ENCODE measurements around the gene LAMA4.
A peak's percentile ranks its signal among the peaks of the same experiment; 100 is the strongest.
"Not testable (repeated sequence)": the region's sequence is repeated elsewhere in the genome, so short reads cannot be mapped to it uniquely, and the experiment has no call there.

Gene LAMA4

GRCh38 chr6:112144145-112144926, 110.0 kb downstream of the LAMA4 start:
- DNase-seq (ENCODE audit: low spot score) = no peak

- DNase-seq (ENCODE audit: low spot score) = no peak
These were observed 112.7 kb downstream of the LAMA4 start for GRCh38 chr6:112141707-112142106.

GRCh38 chr6:112139052-112139451, 115.3 kb downstream of the LAMA4 start:
- DNase-seq (ENCODE audit: low spot score) = no peak

GRCh38 chr6:112130878-112131277, 123.5 kb downstream of the LAMA4 start:
- no peak for DNase-seq (ENCODE audit: low spot score)

- no peak for DNase-seq (ENCODE audit: low spot score)
These were observed 126.2 kb downstream of the LAMA4 start for GRCh38 chr6:112128208-112128607.

- no peak for DNase-seq (ENCODE audit: low spot score)
These were observed 130.4 kb downstream of the LAMA4 start for GRCh38 chr6:112123982-112124381.

GRCh38 chr6:112122756-112123155, 131.6 kb downstream of the LAMA4 start:
- no peak for DNase-seq (ENCODE audit: low spot score)

- DNase-seq (ENCODE audit: low spot score) = no peak
These were observed 136.3 kb downstream of the LAMA4 start for GRCh38 chr6:112118034-112118433.

GRCh38 chr6:112117554-112117953, 136.8 kb downstream of the LAMA4 start:
- DNase-seq (ENCODE audit: low spot score) = no peak

GRCh38 chr6:112116221-112116620, 138.1 kb downstream of the LAMA4 start:
- DNase-seq (ENCODE audit: low spot score) = no peak

- DNase-seq (ENCODE audit: low spot score) = no peak
These were observed 139.7 kb downstream of the LAMA4 start for GRCh38 chr6:112114577-112115223.

- no peak for DNase-seq (ENCODE audit: low spot score)
These were observed 140.4 kb downstream of the LAMA4 start for GRCh38 chr6:112113918-112114317.

GRCh38 chr6:112113431-112113830, 140.9 kb downstream of the LAMA4 start:
- peak; percentile 26 for DNase-seq (ENCODE audit: low spot score)

- peak; percentile 10 for DNase-seq (ENCODE audit: low spot score)
These were observed 145.1 kb downstream of the LAMA4 start for GRCh38 chr6:112109262-112109661.

GRCh38 chr6:112106562-112106961, 147.8 kb downstream of the LAMA4 start:
- DNase-seq (ENCODE audit: low spot score) = no peak

- not testable (repeated sequence) for DNase-seq (ENCODE audit: low spot score)
These were observed 148.3 kb downstream of the LAMA4 start for GRCh38 chr6:112106026-112106425.

GRCh38 chr6:112100561-112100960, 153.8 kb downstream of the LAMA4 start:
- no peak for DNase-seq (ENCODE audit: low spot score)

- no peak for DNase-seq (ENCODE audit: low spot score)
These were observed 157.5 kb downstream of the LAMA4 start for GRCh38 chr6:112096901-112097300.

- DNase-seq (ENCODE audit: low spot score) = no peak
These were observed 166.5 kb downstream of the LAMA4 start for GRCh38 chr6:112087916-112088315.

GRCh38 chr6:112087136-112087911, 167.0 kb downstream of the LAMA4 start, which contains the start of the genes FAM229B and TUBE1:
FAM229B (plus strand) TSS chr6:112087591; CDS start chr6:112099284, 11,693 bp downstream.
TUBE1 (minus strand) TSS chr6:112087482; CDS start chr6:112087434, 48 bp downstream.
- peak; percentile 99 for DNase-seq (ENCODE audit: low spot score)

GRCh38 chr6:112086744-112087135, 167.6 kb downstream of the LAMA4 start:
- DNase-seq (ENCODE audit: low spot score) = peak; percentile 20

- DNase-seq (ENCODE audit: low spot score) = no peak
These were observed 168.9 kb downstream of the LAMA4 start for GRCh38 chr6:112085286-112086065.
